Eye (tissue), 1 donor: ENCODE results near the gene CAMK2B.

Experiments used
- DNase-seq: peaks from one replicate; pipeline ENCODE4 v3.0.0-alpha.2; 2015

CAMK2B gene

DNA sequence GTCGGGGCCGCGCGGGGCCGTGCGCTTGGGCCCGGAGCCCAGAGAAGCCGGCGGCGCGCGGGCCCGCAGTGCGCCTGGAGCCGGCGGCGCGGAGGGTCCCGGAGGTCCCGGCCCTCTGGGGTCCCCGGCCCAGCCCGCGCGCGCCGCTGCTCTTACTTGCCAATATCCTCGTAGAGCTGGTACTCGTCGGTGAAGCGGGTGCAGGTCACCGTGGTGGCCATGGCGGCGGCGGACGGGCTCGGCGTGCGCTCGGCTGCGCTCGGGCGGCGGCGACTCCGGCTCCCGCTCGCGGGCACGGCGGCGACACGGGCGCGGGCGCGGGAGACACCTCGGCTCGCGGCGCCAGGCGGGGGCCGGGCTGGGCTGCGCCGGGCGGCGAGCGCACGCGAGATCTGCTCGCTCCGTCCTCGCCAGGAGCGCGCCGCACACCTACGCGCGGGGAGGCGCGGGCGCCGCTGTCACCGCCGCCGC is at the start of gene CAMK2B:
CAMK2B (minus strand) TSS at position 394 of the 471 bp plus-strand sequence; CDS start at position 221, 173 bp downstream.
- peak; percentile 60 for DNase-seq

DNA sequence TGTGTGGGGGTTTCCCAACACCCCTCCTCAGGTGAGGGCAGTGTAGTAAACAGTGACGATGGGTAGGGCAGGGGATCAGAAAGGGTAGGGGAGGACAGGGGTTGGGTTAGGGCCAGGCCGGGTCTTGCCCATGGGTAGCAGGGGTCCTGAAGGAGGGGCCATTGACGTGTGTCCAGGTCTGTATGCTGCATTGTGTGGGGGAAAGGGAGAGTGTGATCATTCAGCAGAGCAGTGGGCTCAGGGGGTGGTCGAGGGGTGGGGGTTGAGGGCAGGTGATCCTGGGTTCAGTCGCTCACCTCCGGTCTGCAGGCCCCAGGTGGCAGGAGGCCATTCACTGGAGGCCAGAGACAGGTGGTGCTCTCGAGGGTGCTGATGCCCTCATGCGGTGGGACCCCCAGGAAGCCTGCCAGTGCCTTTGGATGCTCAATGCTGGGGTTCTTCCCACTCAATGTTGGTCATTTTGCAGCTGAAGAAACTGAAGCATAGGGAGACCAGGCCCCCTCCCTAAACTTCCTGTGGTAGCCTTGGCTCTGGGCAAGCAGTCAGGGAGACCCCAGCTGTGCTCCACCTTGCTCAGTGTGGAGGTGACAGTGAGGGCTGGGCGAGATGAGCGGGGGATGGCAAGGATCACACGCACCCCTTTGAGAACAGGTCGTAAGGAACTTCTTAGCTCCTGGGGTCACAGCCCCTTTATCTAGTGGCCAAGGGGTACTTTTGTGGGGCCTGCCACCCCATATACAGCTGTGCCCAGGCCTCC is 48.8 kb upstream of the CAMK2B start:
- DNase-seq = no peak

DNA sequence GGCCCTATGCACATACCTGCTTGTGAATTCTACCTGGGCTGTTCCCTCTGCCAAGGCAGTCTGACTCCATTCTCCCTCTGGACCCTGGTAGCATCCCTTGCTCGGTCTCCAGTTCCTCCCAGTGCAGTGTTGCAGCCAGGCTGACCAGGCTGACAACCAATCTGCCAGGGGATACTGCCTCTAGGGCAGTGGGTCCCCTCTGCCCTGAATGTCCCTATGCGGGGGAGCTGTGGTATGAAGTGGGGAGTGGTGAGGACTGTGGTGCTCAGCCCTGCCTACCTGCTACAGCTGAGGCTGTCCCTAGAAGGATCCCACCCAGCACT is 48.0 kb upstream of the CAMK2B start:
- DNase-seq = no peak

DNA sequence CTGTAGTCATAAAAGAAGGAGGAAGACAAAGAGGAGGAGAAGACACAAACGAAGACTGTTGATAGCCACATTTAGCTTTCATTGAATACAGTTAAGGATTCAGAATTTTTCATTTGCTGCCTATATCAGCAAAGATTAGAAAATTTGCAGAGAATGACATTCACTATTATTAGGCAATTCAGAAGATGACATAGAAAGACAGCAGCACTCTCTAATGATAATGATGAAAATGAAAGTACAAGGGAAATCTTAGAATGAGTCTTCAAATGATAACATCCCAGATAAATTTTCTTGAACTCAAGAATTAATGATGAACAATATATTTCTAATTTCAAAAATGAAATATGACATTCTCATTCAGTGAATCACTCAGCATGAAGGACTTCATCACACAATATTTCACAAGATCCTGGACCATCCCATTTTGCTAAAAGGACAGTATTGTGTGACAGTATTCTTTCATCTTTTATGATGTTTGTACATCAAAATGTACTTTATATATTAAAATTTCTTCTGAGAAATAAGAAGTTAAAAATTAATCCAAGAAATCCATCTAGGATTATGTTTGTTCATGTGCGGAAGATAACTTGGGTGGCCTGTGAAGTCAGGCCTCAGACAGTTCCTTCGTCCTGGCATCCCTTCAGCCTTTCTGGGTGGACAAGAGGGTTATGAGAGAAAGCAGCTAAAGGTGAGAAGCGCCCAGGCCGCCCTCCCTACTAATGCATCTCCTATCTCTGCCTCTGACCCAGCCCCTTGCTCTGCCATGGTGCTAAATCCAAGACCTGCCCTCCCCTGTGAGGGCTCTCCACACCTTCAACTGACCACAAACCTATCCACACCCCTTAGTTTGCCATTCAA is 47.4 kb upstream of the CAMK2B start:
- DNase-seq = no peak

DNA sequence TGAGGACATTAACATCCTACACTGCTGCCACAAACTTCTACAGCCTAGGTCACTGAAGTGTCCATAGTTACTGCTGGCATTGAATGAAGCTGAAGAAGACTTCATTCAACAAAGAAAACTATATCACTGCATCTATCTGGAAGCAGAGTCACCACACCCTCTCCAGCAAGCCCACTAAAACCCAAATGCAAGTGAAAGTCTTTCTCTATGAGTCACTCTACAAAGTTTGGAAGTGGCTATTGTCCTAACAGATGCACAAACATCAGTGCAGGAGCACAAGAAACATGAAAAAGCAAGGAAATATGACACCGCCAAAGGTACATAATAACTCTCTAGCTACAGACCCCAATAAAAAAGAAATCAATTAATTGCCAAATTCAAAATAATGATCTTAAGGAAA is 43.5 kb upstream of the CAMK2B start:
- DNase-seq = no peak

DNA sequence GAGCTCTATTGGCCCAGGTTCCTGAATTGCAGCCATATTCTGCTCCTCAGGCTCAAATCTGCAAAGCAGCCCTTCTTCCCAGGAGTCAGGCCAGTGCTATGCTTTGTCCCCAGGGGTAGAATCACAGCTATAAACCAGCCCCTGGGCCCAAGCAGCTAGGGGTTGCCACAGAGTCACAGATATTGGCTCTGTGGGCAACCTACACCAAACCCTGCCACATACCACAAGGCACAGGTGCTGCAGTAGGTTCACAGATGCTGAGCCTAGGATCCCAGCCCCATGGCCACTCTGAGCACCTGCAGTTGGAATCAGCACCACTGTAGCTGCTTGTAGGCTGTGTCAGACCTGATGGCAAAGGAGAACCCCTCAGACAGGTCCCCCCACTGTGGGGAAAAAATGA is 43.1 kb upstream of the CAMK2B start:
- no peak for DNase-seq

DNA sequence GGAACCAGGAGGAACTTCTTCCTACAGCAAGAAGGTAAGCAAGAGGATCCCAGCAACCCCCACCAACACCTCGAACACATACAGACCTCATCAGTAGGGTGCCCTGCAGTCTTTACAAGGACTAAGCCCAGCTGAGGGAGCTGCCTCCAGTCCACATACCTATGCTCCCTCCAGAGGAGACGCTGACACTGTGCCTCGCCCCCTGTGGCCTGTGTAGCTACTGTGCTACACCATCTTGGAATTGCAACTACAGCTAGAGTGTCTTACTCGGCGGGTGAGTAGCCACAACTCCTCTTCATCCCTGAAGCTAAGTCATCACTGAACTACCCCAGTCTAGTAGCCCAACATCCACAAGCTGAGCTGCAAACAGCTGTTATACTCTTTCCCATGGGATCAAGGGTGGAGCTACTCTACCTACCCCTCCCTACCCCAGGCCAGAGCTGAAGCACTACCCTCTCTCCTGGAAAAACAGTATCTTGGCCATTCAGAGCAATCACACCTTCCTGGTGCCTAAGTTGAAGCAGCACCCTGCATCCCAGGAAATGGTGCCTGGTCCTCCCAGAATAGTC is 42.2 kb upstream of the CAMK2B start:
- DNase-seq = no peak

DNA sequence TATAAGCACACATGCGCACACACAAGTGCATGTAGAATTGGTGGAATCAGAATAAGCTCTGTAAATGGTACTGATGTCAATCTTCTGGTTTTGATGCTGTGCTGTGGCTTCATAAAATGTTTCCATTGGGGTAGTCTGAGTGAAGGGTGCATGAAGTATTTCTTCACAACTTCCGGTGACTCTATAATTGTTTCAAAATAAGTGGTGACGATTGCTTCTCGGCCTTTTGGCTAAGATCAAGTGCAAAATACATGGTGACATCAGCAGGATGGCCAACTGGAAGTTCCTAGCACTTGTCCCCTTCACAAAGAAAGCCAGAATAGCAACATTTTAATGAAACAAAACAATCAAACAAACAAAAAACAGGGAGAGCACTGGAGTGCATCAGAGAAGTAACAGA is 41.6 kb upstream of the CAMK2B start:
- no peak for DNase-seq

DNA sequence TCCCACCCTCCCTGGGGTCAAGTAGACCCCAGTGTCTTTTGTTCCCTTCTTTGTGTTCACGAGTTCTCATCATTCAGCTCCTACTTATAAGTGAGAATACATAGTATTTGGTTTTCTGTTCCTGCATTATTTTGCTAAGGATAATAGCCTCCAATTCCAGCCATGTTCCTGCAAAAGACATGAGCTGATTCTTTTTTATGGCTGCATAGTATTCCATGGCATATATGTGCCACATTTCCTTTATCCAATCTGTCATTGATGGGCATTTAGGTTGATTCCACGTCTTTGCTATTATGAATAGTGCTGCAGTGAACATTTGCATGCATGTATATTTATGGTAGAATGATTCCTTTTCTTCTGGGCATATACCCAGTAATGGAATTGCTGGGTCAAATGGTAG is 28.3 kb upstream of the CAMK2B start:
- DNase-seq = no peak

DNA sequence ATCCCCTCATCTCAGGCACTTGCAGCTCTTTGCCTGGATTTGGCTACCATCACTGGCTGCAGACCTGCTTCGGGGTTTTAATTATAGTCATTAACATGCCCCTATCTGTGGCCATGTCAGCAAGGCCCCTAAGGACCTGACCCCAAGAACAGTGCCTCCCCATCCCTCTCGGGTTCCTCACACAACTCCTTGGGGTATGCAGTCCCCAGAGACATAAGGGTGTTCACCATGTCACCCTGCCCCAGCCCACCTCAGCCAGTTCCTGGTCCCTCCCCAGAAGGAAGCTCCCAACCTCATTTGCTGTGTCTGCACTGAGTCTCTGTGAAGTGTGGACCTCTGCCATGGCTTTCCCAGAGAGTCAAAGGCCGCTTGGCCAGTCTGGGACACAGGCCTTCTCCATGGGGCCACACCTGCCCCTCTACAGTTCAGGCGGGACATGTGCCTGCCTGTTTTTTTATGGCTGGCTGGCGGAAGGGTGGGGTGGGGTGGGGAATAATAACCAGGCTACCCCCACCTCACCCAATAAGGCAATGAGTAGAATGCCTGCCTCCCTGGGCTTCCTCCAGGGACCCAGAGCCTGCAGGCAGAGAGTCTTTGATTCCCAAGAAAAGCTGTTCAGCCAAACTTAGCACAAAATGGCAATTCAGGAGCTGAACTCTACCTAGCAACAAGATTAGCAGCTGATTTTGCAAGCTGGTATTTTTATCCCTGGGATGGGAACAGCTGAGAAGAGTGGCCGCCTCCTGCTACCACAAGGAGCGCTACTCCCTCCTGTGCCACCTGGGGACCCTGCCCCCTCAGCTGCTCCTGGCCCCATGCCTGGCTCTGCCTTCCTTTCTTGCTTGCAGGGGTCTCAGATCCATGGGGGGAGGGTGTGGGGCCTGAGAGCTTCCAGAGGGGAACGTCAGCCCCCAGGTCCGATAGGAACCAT is 23.7 kb upstream of the CAMK2B start:
- no peak for DNase-seq

DNA sequence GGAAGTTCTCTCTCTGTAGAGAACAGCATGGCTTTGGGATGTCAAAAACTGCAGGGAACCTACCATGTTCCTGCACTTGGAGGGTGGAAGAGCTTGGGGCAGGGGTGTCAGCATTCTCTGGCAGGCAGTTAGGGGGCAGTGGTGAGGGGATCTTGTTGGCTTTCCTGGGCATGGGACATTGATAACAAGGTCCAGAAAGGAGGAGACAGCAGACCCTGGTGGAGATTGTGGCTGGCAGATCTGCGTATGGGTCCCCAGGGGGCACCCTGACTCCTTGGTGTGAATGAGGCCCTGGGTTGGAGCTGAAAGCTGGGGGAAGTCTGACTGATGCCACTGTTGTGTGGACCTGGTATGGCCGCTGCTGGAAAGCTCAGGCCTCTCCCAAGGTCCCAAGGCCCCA is 22.9 kb upstream of the CAMK2B start:
- DNase-seq = no peak

DNA sequence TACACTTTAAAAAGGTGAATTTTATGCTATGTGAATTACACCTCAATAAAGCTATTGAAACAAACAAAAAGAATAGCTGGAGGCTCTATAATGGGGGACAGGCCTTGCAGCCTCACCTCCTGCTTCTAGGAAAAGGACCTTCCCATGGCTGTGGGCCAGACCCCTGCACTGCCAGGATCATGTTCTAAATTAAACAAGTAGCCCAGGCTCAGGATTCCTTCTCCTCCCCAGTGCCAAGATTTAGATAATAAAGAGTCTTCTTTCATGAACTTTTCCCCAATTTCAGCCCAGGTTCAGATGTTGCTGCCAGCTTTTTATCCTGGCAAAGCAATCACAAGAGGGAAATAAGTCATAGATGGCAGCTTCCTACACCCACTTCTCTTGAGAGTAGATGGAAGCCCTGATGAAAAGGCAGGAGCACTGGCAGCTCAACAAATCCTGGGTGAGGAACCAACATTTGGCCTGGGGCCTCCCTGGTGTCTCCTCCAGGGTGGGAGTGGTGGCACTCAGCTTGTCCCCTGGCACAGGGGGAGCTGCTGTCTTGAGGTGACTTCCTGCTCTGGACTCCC is 22.2 kb upstream of the CAMK2B start:
- DNase-seq = no peak

DNA sequence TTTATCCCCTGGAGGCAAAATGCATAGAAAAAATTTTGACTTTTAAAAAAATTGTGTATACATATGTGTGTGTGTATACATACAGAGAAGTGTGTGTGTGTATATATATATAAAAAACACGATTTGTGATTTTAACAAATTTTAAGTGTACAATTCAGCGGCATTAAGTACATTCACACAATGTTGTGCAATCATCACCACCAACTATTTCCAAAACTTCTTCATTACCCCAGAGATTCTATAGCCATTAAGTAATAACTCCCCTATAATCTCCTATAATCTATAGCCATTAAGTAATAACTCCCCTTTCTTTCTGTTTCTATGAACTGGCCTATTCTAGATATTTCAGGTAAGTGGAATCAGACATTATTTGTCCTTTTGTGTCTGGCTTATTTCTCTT is 20.7 kb upstream of the CAMK2B start:
- DNase-seq = no peak

DNA sequence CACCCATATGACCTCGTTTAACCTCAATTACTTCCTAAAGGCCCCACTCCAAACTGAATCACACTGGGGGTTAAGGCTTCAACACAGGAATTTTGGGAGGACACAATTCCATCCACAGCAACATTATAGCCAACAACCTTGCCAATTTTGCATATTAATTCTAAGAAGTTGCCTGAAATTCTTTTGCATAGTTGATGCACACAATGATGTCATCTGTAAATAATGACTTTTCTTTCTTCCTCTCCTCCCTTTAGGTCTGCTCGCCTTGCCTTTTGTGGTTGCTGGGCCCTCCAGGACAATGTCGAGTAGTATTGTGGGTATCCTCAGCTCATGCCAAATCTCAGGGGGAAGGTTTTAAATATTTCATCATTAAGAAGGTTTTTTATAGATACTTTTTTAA is 16.0 kb upstream of the CAMK2B start:
- no peak for DNase-seq

DNA sequence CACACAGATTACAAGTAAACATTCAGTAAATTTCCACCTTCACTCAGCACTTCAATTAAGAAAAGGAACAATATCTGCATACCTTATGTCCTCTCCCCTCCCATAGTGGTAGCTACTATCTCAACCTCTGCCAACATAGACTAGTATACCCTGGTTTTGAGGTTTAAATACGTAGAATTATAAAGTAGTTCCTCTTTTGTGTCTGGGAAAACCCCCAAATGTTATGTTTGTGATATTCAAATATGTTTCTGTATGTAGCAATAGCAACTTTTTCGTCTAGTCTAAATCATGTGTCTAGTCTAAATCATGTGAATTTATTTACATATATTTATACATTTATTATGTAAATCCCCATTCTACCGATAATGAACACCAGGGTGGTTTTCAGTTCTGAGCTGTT is 13.2 kb upstream of the CAMK2B start:
- no peak for DNase-seq

DNA sequence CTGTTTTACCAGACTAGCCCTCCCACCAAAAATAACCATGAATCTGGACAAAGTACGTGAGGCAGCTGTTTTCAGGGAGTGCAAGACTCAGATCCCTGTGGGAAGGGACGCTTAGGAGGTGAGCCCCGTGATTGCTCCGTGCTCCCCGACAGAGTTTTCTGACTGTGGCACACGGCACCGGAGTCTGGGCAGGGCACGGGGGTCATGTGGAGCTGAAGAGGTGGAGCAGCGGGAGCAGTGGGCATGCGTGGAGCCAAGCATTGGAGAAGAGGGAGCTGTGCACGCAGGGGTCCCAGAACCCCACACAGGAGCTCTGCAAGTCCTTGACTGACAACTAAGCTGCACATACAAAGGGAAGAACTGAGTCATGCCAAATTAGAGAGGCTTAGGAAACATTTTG is 11.1 kb upstream of the CAMK2B start:
- no peak for DNase-seq

DNA sequence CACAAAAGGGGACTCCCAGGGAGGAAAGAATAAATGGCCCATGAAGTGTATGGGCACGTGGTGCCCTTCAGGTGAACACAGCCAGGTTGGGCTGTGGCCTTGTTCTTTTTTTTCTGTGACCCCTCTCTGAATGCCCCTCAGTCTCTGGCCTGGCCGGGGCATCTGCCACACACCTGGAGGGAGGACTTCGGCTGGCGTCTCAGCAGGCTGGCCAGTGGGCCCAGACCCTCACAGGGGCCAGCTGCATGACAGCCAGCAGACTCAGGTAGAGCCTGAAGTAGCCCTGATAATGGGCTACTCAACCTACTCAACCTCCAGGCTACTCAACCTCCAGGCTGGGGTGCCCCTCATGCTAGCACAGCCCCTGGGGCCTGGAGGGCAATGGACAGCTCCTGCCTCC is 9.8 kb upstream of the CAMK2B start:
- DNase-seq = no peak

DNA sequence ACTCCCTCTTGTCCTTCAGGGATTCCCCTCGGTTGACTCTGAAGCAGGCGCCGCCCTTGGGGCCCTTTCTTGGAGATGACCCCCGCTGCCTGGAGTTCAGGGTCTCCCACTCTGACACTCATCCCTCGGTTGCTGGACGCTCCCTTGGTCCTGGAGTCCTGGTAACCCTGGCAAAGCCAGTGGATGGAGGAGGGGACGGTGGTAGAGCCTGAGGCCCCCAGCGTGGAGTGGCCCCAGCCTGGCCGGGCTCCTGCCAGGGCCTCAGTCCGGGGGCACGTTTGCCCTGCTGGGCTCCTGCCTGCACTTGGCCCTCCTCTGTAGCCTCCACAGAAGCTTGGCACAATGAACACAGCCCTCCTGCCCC is 9.3 kb upstream of the CAMK2B start:
- no peak for DNase-seq

DNA sequence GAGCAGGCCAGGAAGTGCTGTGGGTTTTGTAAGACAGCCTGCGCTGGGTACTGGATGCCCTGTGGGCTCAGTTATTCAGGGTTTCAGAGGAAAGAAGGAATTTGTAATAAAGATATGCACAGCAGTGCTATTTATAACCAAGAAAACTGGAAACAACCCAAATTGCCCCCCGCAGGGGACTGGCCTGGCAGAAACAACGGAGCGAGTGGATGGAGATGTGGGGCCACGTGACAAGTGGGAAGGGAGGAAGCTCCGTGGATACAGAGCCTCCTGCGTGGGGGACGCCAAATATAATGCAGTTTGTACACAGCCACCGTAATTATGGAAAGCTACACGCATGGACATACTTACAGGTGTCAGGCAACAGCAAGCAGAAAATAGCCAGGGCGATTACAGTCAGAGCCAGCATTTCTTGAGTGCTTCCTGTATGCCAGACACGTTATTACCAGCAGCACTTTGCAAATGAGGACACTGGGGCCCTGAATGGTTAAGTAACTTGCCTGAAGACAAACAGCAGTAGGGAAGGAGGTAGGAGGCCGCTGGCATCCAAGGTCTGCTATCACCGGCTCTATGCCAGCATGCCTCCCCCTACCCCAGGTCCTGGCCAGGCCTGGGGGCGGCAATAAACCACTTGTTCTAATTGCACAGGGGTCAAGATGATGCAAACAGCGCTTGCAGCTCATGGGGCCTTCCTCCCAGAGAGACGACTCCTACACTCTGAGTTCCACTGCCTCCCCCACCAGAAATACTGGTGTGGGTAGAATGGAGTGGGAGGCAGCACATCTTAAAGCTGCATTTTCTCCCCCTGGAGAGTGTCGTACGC is 8.7 kb upstream of the CAMK2B start:
- DNase-seq = peak; percentile 16

DNA sequence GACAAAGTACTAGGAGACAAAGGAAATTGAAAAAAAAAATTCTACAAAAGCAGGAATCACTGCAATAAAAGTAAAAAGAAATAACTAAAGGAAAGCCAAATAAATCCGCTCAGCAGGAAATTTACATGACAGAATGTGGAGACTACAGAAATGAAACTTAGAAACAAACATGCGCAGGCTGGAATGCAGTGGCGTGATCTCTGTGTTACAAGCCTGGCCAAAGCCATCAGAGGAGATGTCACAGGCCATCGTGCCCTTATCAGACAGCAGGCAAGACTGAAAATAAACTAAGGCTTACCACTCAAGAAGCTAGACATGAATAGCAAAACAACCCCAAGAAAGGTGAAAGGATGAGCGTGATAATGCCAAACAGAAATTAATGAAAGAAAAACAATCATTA is 6.3 kb upstream of the CAMK2B start:
- DNase-seq = no peak

DNA sequence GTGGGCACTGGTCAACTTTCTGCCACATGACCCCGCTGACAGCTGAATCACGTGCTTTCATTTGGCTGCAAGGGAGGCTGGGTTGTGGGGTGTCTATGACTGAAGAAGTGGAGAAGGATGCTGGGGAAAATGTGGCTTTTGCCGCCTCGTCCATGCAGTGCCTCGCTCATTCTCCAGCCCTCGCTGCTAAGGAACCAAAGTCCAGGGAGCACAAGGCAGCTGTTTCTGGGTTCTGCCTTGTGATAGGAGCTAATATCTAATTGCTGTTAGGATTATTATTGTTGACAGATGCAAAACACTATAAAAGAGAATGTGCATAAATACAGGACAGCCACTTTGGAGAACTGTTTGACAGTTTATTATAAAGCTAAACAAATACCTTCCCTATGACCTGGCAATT is 4.9 kb upstream of the CAMK2B start:
- no peak for DNase-seq

DNA sequence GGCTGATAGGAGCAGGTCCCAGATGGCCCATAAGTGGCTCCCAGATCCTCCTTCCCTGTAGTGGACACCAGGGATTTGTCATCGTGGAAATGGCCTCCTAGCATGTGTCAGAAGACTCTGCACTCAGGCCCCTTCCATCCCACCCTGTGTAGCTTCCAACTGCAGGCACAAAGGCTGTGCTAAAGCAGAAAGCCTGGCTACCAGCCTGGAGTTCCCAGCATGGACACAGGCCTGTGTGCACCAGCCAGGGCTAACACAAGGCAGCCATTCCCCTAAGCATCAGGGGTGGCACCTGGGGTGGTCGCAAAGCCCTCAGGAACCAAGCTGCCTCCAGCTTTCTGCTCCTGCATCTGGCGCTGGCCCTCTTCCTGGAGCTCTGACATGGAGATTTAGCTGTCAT is 4.5 kb upstream of the CAMK2B start:
- no peak for DNase-seq
